HepG2 (cell line): ENCODE measurements around the gene IARS2. TPM values are rescaled to one million over a fixed set of nuclear protein-coding genes. Genes with fewer than 3 reads are reported as not detected.
A peak's percentile ranks its signal among the peaks of the same experiment; 100 is the strongest.

Source experiments
- ADNP ChIP-seq: sonication (generic); formaldehyde crosslinking; IDR thresholded peaks from 2 replicates; pipeline ENCODE4 v1.4.0; 2020; ENCODE audit warnings: missing genetic modification reagents
- BRCA1 ChIP-seq: sonication (generic); formaldehyde crosslinking; IDR thresholded peaks from 2 replicates; pipeline ENCODE4 v1.4.0; 2020; ENCODE audit warnings: missing genetic modification reagents
- GABPB1 ChIP-seq: IDR thresholded peaks from 2 replicates; pipeline ENCODE4 v1.6.1; 2016; ENCODE audit warnings: mild to moderate bottlenecking, missing genetic modification reagents, moderate library complexity, missing compliant biosample characterization
- HNRNPK ChIP-seq: fragments of 200-400 bp; formaldehyde crosslinking; IDR thresholded peaks from 2 replicates; pipeline ENCODE4 v1.6.1; 2018; ENCODE audit warnings: low read length, low read depth, moderate library complexity, mild to moderate bottlenecking; ENCODE audit not compliant: poor library complexity, severe bottlenecking
- HOXA9 ChIP-seq: sonication (generic); formaldehyde crosslinking; IDR thresholded peaks from 2 replicates; pipeline ENCODE4 v1.8.1; 2022; ENCODE audit warnings: missing genetic modification reagents, mild to moderate bottlenecking, moderate library complexity, borderline replicate concordance
- KMT2A ChIP-seq: sonication (generic); formaldehyde crosslinking; IDR thresholded peaks from 2 replicates; pipeline ENCODE4 v1.4.0; 2020; ENCODE audit warnings: missing genetic modification reagents
- NCOA1 ChIP-seq: sonication (generic); formaldehyde crosslinking; IDR thresholded peaks from 2 replicates; pipeline ENCODE4 v1.9.0; 2021; ENCODE audit warnings: missing genetic modification reagents
- NFIB ChIP-seq: sonication (generic); formaldehyde crosslinking; IDR thresholded peaks from 2 replicates; pipeline ENCODE4 v1.9.0; 2021; ENCODE audit warnings: missing genetic modification reagents, mild to moderate bottlenecking, borderline replicate concordance
- NONO ChIP-seq, 2 experiments: fragments of 450-650 bp in 1 of 2; sonication (generic) in 1 of 2; formaldehyde crosslinking in 1 of 2; IDR thresholded peaks in 1 of 2; conservative IDR thresholded peaks in 1 of 2; 2 replicates each; pipeline versions ENCODE4 v1.6.1 to v1.8.0; 2017 to 2022; ENCODE audit warnings: mild to moderate bottlenecking in 1 of 2, missing genetic modification reagents in 1 of 2, moderate library complexity in 1 of 2
- NRL ChIP-seq: sonication (generic); formaldehyde crosslinking; IDR thresholded peaks from 2 replicates; pipeline ENCODE4 v1.5.0; 2020; ENCODE audit warnings: missing genetic modification reagents, mild to moderate bottlenecking, moderate library complexity, borderline replicate concordance
- RFXAP ChIP-seq: sonication (generic); formaldehyde crosslinking; IDR thresholded peaks from 2 replicates; pipeline ENCODE4 v1.4.0; 2020; ENCODE audit warnings: missing genetic modification reagents, borderline replicate concordance
- TEAD3 ChIP-seq: optimal IDR thresholded peaks from 2 replicates; pipeline ENCODE3; 2016; ENCODE audit warnings: borderline replicate concordance
- ZBTB3 ChIP-seq: sonication (generic); formaldehyde crosslinking; IDR thresholded peaks from 2 replicates; pipeline ENCODE4 v1.4.0; 2020; ENCODE audit warnings: low read depth, mild to moderate bottlenecking, moderate library complexity, missing genetic modification reagents, borderline replicate concordance
- ZMYM2 ChIP-seq: sonication (generic); formaldehyde crosslinking; IDR thresholded peaks from 2 replicates; pipeline ENCODE4 v1.8.0; 2022; ENCODE audit warnings: mild to moderate bottlenecking, missing genetic modification reagents
- polyA plus RNA-seq, 8 experiments: library from polyadenylated mRNA; depleted of rRNA in 3 of 8; stranded (reverse) in 7 of 8; unstranded in 1 of 8; fragments of >200 nt; fragmentation: Illumina TruSeq in 4 of 8; extraction: Trizol in 4 of 8; gene quantifications; 2 replicates each; pipeline versions ENCODE4 v1.2.1 to v1.2.3, GENCODE V29; 2011 to 2016; ENCODE audit warnings: low read depth in 4 of 8, missing spikeins in 1 of 8, mixed read lengths in 1 of 8; ENCODE audit not compliant: insufficient read depth in 1 of 8
- total RNA-seq, 5 experiments: library from RNA; depleted of rRNA; stranded (reverse); fragments of >200 nt; fragmentation: Illumina TruSeq; extraction: Trizol; gene quantifications; 2 replicates each; pipeline ENCODE4 v1.2.3, GENCODE V29; 2016; ENCODE audit warnings: low read depth in 1 of 5
- TF ChIP-seq, protein P1 (sequence below), 2 experiments: IDR thresholded peaks; 2 replicates each; pipeline ENCODE4 v1.6.1; 2011 to 2012; ENCODE audit warnings: low read length in 2 of 2, borderline replicate concordance in 1 of 2, low read depth in 1 of 2, mild to moderate bottlenecking in 1 of 2, moderate library complexity in 1 of 2
- TF ChIP-seq, protein P2 (sequence below): sonication (generic); formaldehyde crosslinking; IDR thresholded peaks from 2 replicates; pipeline ENCODE4 v1.5.0; 2020; ENCODE audit warnings: missing genetic modification reagents
- TF ChIP-seq, protein P3 (sequence below): sonication (generic); formaldehyde crosslinking; IDR thresholded peaks from 2 replicates; pipeline ENCODE4 v1.4.0; 2020; ENCODE audit warnings: mild to moderate bottlenecking, missing genetic modification reagents
- TF ChIP-seq, protein P4 (sequence below): sonication (generic); formaldehyde crosslinking; IDR thresholded peaks from 2 replicates; pipeline ENCODE4 v1.4.0; 2020; ENCODE audit warnings: missing genetic modification reagents
- TF ChIP-seq, protein P5 (sequence below): sonication (generic); formaldehyde crosslinking; IDR thresholded peaks from 2 replicates; pipeline ENCODE4 v1.4.0; 2020; ENCODE audit warnings: mild to moderate bottlenecking, missing genetic modification reagents

IARS2 gene
- total and polyA plus RNA-seq, 2 of the 13 experiments (the other 11 are each of a cell fraction or from before 2014, with no cell fraction given), result 28.6 to 122 TPM

DNA sequence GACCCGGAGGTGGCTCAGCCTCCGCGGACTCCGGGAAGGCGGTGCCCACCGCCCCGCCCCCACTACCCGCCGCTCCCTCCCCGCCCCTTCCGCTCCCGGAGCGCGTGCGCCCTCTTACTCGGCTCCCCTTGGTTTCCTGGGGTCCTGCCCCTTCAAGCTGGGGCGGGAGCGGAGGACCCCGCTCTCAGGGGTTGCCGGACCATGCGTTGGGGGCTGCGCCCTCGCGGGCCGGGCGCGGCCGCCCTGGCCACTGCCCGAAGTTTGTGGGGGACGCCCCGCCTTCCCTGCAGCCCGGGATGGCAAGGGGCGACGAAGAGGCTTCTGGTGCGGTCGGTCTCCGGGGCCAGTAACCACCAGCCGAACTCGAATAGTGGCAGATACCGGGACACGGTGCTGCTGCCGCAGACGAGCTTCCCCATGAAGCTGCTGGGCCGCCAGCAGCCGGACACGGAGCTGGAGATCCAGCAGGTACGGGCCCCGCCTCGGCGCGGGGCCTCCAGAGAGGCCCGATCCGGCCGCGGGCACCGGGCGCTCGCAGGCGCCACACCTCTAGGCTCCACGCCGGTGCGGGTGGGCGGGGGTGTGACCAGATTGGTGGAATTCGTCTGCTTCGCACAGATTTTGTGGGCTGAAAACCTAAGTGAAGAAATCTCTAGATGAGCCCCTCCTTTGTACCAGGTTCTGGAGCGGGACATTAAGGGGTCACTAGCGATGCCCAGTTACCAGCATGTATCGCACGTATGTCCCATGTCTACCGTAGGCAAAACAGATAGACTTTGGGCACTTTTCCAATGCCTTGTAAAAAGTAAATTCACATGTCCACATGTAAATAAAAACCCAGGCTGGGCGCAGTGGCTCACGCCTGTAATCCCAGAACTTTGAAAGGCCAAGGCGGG lies at the start of gene IARS2 (continued):
- TF ChIP-seq, protein P1, sequence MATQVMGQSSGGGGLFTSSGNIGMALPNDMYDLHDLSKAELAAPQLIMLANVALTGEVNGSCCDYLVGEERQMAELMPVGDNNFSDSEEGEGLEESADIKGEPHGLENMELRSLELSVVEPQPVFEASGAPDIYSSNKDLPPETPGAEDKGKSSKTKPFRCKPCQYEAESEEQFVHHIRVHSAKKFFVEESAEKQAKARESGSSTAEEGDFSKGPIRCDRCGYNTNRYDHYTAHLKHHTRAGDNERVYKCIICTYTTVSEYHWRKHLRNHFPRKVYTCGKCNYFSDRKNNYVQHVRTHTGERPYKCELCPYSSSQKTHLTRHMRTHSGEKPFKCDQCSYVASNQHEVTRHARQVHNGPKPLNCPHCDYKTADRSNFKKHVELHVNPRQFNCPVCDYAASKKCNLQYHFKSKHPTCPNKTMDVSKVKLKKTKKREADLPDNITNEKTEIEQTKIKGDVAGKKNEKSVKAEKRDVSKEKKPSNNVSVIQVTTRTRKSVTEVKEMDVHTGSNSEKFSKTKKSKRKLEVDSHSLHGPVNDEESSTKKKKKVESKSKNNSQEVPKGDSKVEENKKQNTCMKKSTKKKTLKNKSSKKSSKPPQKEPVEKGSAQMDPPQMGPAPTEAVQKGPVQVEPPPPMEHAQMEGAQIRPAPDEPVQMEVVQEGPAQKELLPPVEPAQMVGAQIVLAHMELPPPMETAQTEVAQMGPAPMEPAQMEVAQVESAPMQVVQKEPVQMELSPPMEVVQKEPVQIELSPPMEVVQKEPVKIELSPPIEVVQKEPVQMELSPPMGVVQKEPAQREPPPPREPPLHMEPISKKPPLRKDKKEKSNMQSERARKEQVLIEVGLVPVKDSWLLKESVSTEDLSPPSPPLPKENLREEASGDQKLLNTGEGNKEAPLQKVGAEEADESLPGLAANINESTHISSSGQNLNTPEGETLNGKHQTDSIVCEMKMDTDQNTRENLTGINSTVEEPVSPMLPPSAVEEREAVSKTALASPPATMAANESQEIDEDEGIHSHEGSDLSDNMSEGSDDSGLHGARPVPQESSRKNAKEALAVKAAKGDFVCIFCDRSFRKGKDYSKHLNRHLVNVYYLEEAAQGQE (IDR thresholded peaks at IDR 0.05; ENCODE audit: borderline replicate concordance in 1 of 2, low read depth in 1 of 2, low read length in 2 of 2), result no peak; a peak in 1 of 4 replicates
- TF ChIP-seq BRCA1 (CRISPR knock-in tag) (peak; percentile 78; the same call in 1 of the 2 replicates), TEAD3 (CRISPR knock-in tag) (peak; percentile 14), RFXAP (CRISPR knock-in tag) (peak; percentile 44; the same call in 1 of the 2 replicates), NRL (CRISPR knock-in tag) (peak; percentile 85), NCOA1 (CRISPR knock-in tag) (no peak; the same call in 1 of the 2 replicates), NFIB (CRISPR knock-in tag) (no peak), ZBTB3 (CRISPR knock-in tag) (no peak), NONO (IDR thresholded peaks at IDR 0.05) (no peak), NONO (CRISPR knock-in tag; conservative IDR thresholded peaks at IDR 0.05) (no peak), ZMYM2 (CRISPR knock-in tag) (no peak), HOXA9 (CRISPR knock-in tag) (no peak), KMT2A (CRISPR knock-in tag) (peak; percentile 80; the same call in 1 of the 2 replicates), HNRNPK (peak; percentile 42), GABPB1 (CRISPR knock-in tag) (peak; percentile 85), ADNP (CRISPR knock-in tag) (no peak)
- TF ChIP-seq, protein P2, sequence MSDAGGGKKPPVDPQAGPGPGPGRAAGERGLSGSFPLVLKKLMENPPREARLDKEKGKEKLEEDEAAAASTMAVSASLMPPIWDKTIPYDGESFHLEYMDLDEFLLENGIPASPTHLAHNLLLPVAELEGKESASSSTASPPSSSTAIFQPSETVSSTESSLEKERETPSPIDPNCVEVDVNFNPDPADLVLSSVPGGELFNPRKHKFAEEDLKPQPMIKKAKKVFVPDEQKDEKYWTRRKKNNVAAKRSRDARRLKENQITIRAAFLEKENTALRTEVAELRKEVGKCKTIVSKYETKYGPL (CRISPR knock-in tag), result no peak
- TF ChIP-seq, protein P3, sequence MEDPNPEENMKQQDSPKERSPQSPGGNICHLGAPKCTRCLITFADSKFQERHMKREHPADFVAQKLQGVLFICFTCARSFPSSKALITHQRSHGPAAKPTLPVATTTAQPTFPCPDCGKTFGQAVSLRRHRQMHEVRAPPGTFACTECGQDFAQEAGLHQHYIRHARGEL (CRISPR knock-in tag), result no peak
- TF ChIP-seq, protein P4, sequence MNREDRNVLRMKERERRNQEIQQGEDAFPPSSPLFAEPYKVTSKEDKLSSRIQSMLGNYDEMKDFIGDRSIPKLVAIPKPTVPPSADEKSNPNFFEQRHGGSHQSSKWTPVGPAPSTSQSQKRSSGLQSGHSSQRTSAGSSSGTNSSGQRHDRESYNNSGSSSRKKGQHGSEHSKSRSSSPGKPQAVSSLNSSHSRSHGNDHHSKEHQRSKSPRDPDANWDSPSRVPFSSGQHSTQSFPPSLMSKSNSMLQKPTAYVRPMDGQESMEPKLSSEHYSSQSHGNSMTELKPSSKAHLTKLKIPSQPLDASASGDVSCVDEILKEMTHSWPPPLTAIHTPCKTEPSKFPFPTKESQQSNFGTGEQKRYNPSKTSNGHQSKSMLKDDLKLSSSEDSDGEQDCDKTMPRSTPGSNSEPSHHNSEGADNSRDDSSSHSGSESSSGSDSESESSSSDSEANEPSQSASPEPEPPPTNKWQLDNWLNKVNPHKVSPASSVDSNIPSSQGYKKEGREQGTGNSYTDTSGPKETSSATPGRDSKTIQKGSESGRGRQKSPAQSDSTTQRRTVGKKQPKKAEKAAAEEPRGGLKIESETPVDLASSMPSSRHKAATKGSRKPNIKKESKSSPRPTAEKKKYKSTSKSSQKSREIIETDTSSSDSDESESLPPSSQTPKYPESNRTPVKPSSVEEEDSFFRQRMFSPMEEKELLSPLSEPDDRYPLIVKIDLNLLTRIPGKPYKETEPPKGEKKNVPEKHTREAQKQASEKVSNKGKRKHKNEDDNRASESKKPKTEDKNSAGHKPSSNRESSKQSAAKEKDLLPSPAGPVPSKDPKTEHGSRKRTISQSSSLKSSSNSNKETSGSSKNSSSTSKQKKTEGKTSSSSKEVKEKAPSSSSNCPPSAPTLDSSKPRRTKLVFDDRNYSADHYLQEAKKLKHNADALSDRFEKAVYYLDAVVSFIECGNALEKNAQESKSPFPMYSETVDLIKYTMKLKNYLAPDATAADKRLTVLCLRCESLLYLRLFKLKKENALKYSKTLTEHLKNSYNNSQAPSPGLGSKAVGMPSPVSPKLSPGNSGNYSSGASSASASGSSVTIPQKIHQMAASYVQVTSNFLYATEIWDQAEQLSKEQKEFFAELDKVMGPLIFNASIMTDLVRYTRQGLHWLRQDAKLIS (CRISPR knock-in tag), result 0 out of 2 replicates have a peak, but pooled peaks have one; percentile 32
- TF ChIP-seq, protein P5, sequence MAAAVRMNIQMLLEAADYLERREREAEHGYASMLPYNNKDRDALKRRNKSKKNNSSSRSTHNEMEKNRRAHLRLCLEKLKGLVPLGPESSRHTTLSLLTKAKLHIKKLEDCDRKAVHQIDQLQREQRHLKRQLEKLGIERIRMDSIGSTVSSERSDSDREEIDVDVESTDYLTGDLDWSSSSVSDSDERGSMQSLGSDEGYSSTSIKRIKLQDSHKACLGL (CRISPR knock-in tag), result peak; percentile 67; the same call in 1 of the 2 replicates
